OCI-LY7 (cell line): ENCODE measurements around the gene RRP1B. TPM values are rescaled to one million over a fixed set of nuclear protein-coding genes. Genes with fewer than 3 reads are reported as not detected.

Experiments used
- BruUV-seq: library from RNA; stranded (reverse); fragments of 400-500 nt; replicated peaks from 2 replicates; lab custom pipeline; 2021; lab: Mats Ljungman, UMichigan
- CTCF ChIA-PET: fragments of 300-600 bp; sonication (Branson Sonifier 250); formaldehyde crosslinking; loops from one replicate; lab custom pipeline; 2022; ENCODE audit warnings: antibody characterized with exemption; ENCODE audit not compliant: unreplicated experiment; lab: Charles Lee
- POLR2A ChIA-PET: fragments of 300-600 bp; sonication (Branson Sonifier 250); formaldehyde crosslinking; loops from one replicate; lab custom pipeline; 2022; ENCODE audit warnings: antibody characterized with exemption; lab: Charles Lee
- DNase-seq: peaks from one replicate; pipeline ENCODE4 v3.0.0-alpha.2; 2015; ENCODE audit warnings: low spot score
- H2AFZ ChIP-seq: fragments of 200-600 bp; sonication (generic), shearing (Covaris generic); 2 replicates; pipeline ENCODE4 v1.6.1; 2014; ENCODE audit warnings: mild to moderate bottlenecking, antibody characterized with exemption, low read length, moderate library complexity
- H3K27ac ChIP-seq: fragments of 200-600 bp; sonication (generic); 2 replicates; pipeline ENCODE4 v1.5.1; 2014; ENCODE audit warnings: mixed run types, low read depth, mild to moderate bottlenecking, moderate library complexity, low read length, inconsistent platforms; ENCODE audit not compliant: poor library complexity, severe bottlenecking
- H3K36me3 ChIP-seq: fragments of 200-600 bp; sonication (generic); 2 replicates; pipeline ENCODE4 v1.6.1; 2014; ENCODE audit warnings: mild to moderate bottlenecking, antibody characterized with exemption, low read length, moderate library complexity, mixed read lengths; ENCODE audit not compliant: insufficient read depth
- H3K4me1 ChIP-seq: fragments of 200-600 bp; sonication (generic); 2 replicates; pipeline ENCODE4 v1.5.1; 2014; ENCODE audit warnings: mild to moderate bottlenecking, low read length; ENCODE audit not compliant: insufficient read depth, poor library complexity, severe bottlenecking
- H3K4me2 ChIP-seq: fragments of 200-600 bp; sonication (generic); 2 replicates; pipeline ENCODE4 v1.6.1; 2014; ENCODE audit warnings: mild to moderate bottlenecking, low read length
- H3K4me3 ChIP-seq: fragments of 200-600 bp; sonication (generic); 2 replicates; pipeline ENCODE4 v1.5.1; 2014; ENCODE audit warnings: mild to moderate bottlenecking, low read depth, low read length; ENCODE audit not compliant: poor library complexity, severe bottlenecking
- H3K79me2 ChIP-seq: fragments of 200-600 bp; sonication (generic); 2 replicates; pipeline ENCODE4 v1.6.1; 2016; ENCODE audit warnings: low read depth, mild to moderate bottlenecking, low read length, moderate library complexity, mixed read lengths; ENCODE audit not compliant: insufficient read depth
- H3K9me2 ChIP-seq: fragments of 200-600 bp; sonication (generic); 2 replicates; pipeline ENCODE4 v1.6.1; 2016; ENCODE audit warnings: mild to moderate bottlenecking, low read length, mixed read lengths; ENCODE audit not compliant: insufficient read depth
- H3K9me3 ChIP-seq: fragments of 200-600 bp; sonication (generic); 2 replicates; pipeline ENCODE4 v1.6.1; 2014; ENCODE audit warnings: mild to moderate bottlenecking, mixed run types, low read length, mixed read lengths
- H4K20me1 ChIP-seq: fragments of 200-600 bp; sonication (generic); 2 replicates; pipeline ENCODE4 v1.6.1; 2014; ENCODE audit warnings: mild to moderate bottlenecking, antibody characterized with exemption, low read length, moderate library complexity, mixed read lengths; ENCODE audit not compliant: insufficient read depth
- CTCF ChIP-seq: fragments of 200-600 bp; sonication (generic); conservative IDR thresholded peaks from 2 replicates; pipeline ENCODE4 v1.5.1; 2014; ENCODE audit warnings: mild to moderate bottlenecking, antibody characterized with exemption, low read length, moderate library complexity, mixed read lengths
- EZH2phosphoT487 ChIP-seq: fragments of 200-600 bp; sonication (generic); IDR thresholded peaks from 2 replicates; pipeline ENCODE4 v1.6.1; 2018; ENCODE audit warnings: low read depth, borderline replicate concordance, mild to moderate bottlenecking, mixed run types, antibody characterized with exemption, low read length, moderate library complexity, mixed read lengths
- intact Hi-C: fragments of 100-400 bp; cut with micrococcal nuclease; formaldehyde crosslinking; loops from one replicate; pipeline ENCODE4 v1.10.0; 2022; ENCODE audit not compliant: unreplicated experiment
- total RNA-seq, 2 experiments: library from RNA; depleted of rRNA in 1 of 2; stranded (reverse); fragments of >200 nt in 1 of 2; shearing (Covaris generic) in 1 of 2; gene quantifications; 2 replicates each; pipeline ENCODE4 v1.2.3, GENCODE V29; 2014 to 2022

Gene RRP1B
- total RNA-seq, 2 experiments from 2014 or later: 58.6 to 74.5 TPM

- DNase-seq: no peak
- ChIA-PET CTCF (no interaction called here), POLR2A (no interaction called here)
- Histone ChIP-seq H2AFZ (peak overlapping the region; percentile 58; the same call in 1 of the 2 replicates), H3K4me2 (peak overlapping the region; percentile 82; the same call in 1 of the 2 replicates), H3K9me3 (no peaks in the 10 kb centered on the region), H4K20me1 (peaks cover 26% of the 10 kb centered on the region), H3K4me1 (peaks cover 24% of the 10 kb centered on the region), H3K4me3 (peak overlapping the region; percentile 96), H3K27ac (peak overlapping the region; percentile 4), H3K36me3 (peaks cover 31% of the 10 kb centered on the region), H3K9me2 (no peaks in the 10 kb centered on the region), H3K79me2 (peaks cover 42% of the 10 kb centered on the region)
- TF ChIP-seq CTCF (no peak), EZH2phosphoT487 (no peak)
- intact Hi-C loops: loop anchor here (10.0 kb wide), 1 partner anchor 1004 kb away; the partner anchor contains the start of gene PDE9A
- BruUV-seq: TSS peak; percentile 75
These were observed 608 bp upstream of the RRP1B start for GRCh38 chr21:43658769-43659135.

DNA sequence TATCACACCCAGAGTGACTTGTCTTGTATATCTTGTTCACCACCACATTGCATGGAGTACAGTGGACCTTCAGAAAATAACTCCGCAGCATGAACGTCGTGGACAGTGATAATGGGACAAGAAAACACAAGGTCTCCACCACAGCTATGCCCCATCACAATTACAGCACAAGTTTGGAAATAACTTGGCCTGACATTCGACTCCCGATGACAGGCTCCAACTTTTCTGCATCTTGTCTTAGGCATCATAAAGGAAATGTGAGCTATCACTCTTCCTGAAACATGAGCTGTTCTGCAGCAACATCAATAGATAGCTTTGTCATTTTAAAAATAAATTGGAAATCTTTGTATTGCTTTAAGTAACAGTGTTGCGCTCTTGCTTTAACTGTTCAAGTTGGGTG lies 2.9 kb downstream of the RRP1B start:
- no peaks in the 10 kb centered on the region for H3K9me3 ChIP-seq
- ChIA-PET POLR2A (interaction anchor here (0.6 to 1.2 kb wide), 2 partner anchors 294 to 770 kb away, joined by 3 to 4 read pairs; no protein-coding TSS in a partner anchor), CTCF (no interaction called here)
- TF ChIP-seq CTCF: no peak
- TF ChIP-seq EZH2phosphoT487: no peak
- BruUV-seq: no TSS peak
- DNase-seq: no peak
- intact Hi-C loops: loop anchor here (5.0 to 10.0 kb wide), 2 partner anchors 55 to 113 kb away; partner anchors contain the start of genes CSTB and PDXK
- no peak overlapping the region for H3K27ac ChIP-seq
- no peaks in the 10 kb centered on the region for H3K9me2 ChIP-seq
- no peak overlapping the region for H2AFZ ChIP-seq
- peaks cover 24% of the 10 kb centered on the region for H3K4me1 ChIP-seq
- peaks cover 35% of the 10 kb centered on the region for H4K20me1 ChIP-seq
- H3K36me3 ChIP-seq: peaks cover 66% of the 10 kb centered on the region
- no peak overlapping the region for H3K4me2 ChIP-seq
- no peak overlapping the region for H3K4me3 ChIP-seq
- peaks cover 77% of the 10 kb centered on the region for H3K79me2 ChIP-seq

GRCh38 chr21:43663033-43663432 lies 3.7 kb downstream of the RRP1B start:
- intact Hi-C loops: loop anchor here (5.0 to 10.0 kb wide), 2 partner anchors 54 to 112 kb away; partner anchors contain the start of genes CSTB and PDXK
- H3K4me3 ChIP-seq: no peak overlapping the region
- CTCF ChIA-PET: no interaction called here

More at GRCh38 chr21:43663033-43663432, 3.7 kb downstream of the RRP1B start:
- H2AFZ ChIP-seq: no peak overlapping the region
- DNase-seq: no peak
- TF ChIP-seq CTCF (no peak), EZH2phosphoT487 (no peak)
- POLR2A ChIA-PET: interaction anchor here (1.2 kb wide), 1 partner anchor 771 kb away, joined by 3 read pairs; no protein-coding TSS in a partner anchor
- H3K4me2 ChIP-seq: no peak overlapping the region
- H3K36me3 ChIP-seq: peaks cover 66% of the 10 kb centered on the region
- H3K9me3 ChIP-seq: no peaks in the 10 kb centered on the region
- no TSS peak for BruUV-seq
- H4K20me1 ChIP-seq: peaks cover 35% of the 10 kb centered on the region
- H3K4me1 ChIP-seq: peaks cover 24% of the 10 kb centered on the region
- H3K79me2 ChIP-seq: peaks cover 85% of the 10 kb centered on the region
- no peaks in the 10 kb centered on the region for H3K9me2 ChIP-seq
- no peak overlapping the region for H3K27ac ChIP-seq
